Measurements from ENCODE around the gene PXMP4.

DNA sequence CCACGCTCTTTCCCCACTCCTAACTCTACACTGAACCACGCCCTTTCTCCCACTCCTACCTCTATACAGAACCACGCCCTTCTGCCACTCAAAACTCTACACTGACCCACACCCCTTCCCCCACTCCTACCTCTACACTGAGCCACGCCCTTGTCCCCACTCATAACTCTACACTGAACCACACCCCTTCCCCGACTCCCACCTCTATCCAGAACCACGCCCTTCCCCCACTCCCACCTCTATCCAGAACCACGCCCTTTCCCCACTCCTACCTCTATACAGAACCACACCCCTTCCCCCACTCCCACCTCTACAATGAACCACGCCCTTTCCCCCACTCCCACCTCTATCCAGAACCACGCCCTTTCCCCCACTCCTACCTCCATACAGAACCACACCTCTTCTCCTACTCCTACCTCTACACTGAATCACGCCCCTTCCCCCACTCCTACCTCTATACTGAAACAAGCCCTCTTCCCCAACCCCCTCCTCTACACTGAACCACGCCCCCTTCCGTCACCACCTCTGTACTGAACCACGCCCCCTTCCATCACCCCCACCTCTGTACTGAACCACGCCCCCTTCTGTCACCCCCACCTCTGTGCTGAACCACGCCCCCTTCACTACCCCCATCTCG, 10.1 kb downstream of the PXMP4 start:
- TF ChIP-seq POLR2AphosphoS5 (IDR thresholded peaks at IDR 0.05) (no peak), POLR2A (IDR thresholded peaks at IDR 0.05) (no peak)
